Astrocyte (in vitro differentiated cells and primary cell): Measurements from ENCODE around the gene PEAR1. TPM values are rescaled to one million over a fixed set of nuclear protein-coding genes. Genes with fewer than 3 reads are reported as not detected.

ENCODE experiments used
- DNase-seq: peaks from one replicate; pipeline ENCODE4 v3.0.0-alpha.2; 2010; ENCODE audit warnings: low read depth
- FAIRE-seq: peaks from 2 replicates; lab custom pipeline; 2011; peaks lifted over from hg19 to GRCh38; lab: Jason Lieb, UNC
- H2AFZ ChIP-seq: 2 replicates; pipeline ENCODE4 v1.6.0; 2012; ENCODE audit warnings: low read depth, low read length, inconsistent platforms
- H3K27ac ChIP-seq: 2 replicates; pipeline ENCODE4 v1.5.1; 2011; ENCODE audit warnings: low read depth, low read length, inconsistent platforms
- H3K27me3 ChIP-seq: 2 replicates; pipeline ENCODE4 v1.6.0; 2011; ENCODE audit warnings: low read length, inconsistent platforms; ENCODE audit not compliant: insufficient read depth
- H3K36me3 ChIP-seq: 2 replicates; pipeline ENCODE4 v1.5.1; 2011; ENCODE audit warnings: low read length, inconsistent platforms; ENCODE audit not compliant: insufficient read depth
- H3K4me1 ChIP-seq: 2 replicates; pipeline ENCODE4 v1.5.1; 2011; ENCODE audit warnings: low read length, inconsistent platforms; ENCODE audit not compliant: insufficient read depth
- H3K4me2 ChIP-seq: 2 replicates; pipeline ENCODE4 v1.6.0; 2012; ENCODE audit warnings: low read length, inconsistent platforms
- H3K4me3 ChIP-seq: 2 replicates; pipeline ENCODE4 v1.5.1; 2011; ENCODE audit warnings: low read depth, mild to moderate bottlenecking, low read length, inconsistent platforms; ENCODE audit not compliant: insufficient read depth
- H3K79me2 ChIP-seq: 2 replicates; pipeline ENCODE4 v1.6.0; 2012; ENCODE audit warnings: mild to moderate bottlenecking, low read length, inconsistent platforms; ENCODE audit not compliant: insufficient read depth
- H3K9ac ChIP-seq: 2 replicates; pipeline ENCODE4 v1.6.0; 2012; ENCODE audit warnings: mild to moderate bottlenecking, low read length, inconsistent platforms
- H3K9me3 ChIP-seq: 2 replicates; pipeline ENCODE4 v1.5.1; 2012; ENCODE audit warnings: low read depth, mild to moderate bottlenecking, low read length, inconsistent platforms; ENCODE audit not compliant: insufficient read depth
- H4K20me1 ChIP-seq: 2 replicates; pipeline ENCODE4 v1.6.0; 2012; ENCODE audit warnings: low read length, inconsistent platforms; ENCODE audit not compliant: insufficient read depth
- H3K27ac Mint-ChIP-seq: one replicate; pipeline ENCODE4 v1.8.0; 2021; ENCODE audit warnings: mild to moderate bottlenecking, mixed read lengths; ENCODE audit not compliant: unreplicated experiment
- H3K27me3 Mint-ChIP-seq: one replicate; pipeline ENCODE4 v1.8.0; 2021; ENCODE audit warnings: low read depth, mixed read lengths; ENCODE audit not compliant: unreplicated experiment
- H3K36me3 Mint-ChIP-seq: one replicate; pipeline ENCODE4 v1.8.0; 2021; ENCODE audit warnings: low read depth, mixed read lengths; ENCODE audit not compliant: unreplicated experiment
- H3K4me1 Mint-ChIP-seq: one replicate; pipeline ENCODE4 v1.8.0; 2021; ENCODE audit warnings: low read depth, mixed read lengths; ENCODE audit not compliant: unreplicated experiment
- H3K4me3 Mint-ChIP-seq: one replicate; pipeline ENCODE4 v1.8.0; 2021; ENCODE audit warnings: mild to moderate bottlenecking, moderate library complexity, mixed read lengths; ENCODE audit not compliant: unreplicated experiment
- H3K9me3 Mint-ChIP-seq: one replicate; pipeline ENCODE4 v1.8.0; 2021; ENCODE audit warnings: mild to moderate bottlenecking, mixed read lengths; ENCODE audit not compliant: unreplicated experiment
- EZH2 ChIP-seq: IDR thresholded peaks from 2 replicates; pipeline ENCODE4 v1.6.1; 2012; ENCODE audit warnings: mild to moderate bottlenecking, low read length, inconsistent platforms; ENCODE audit not compliant: insufficient read depth
- total RNA-seq: library from RNA; stranded (reverse); gene quantifications from 2 replicates; pipeline ENCODE4 v1.2.1, GENCODE V29; 2021
- TF ChIP-seq, protein P1 (sequence below): IDR thresholded peaks from 2 replicates; pipeline ENCODE4 v1.5.1; 2011; ENCODE audit warnings: low read depth, mild to moderate bottlenecking, inconsistent platforms, low read length, moderate library complexity; ENCODE audit not compliant: insufficient read depth

The PEAR1 gene
- total RNA-seq, 1 donor from 2014 or later, result 17.3 TPM

DNA sequence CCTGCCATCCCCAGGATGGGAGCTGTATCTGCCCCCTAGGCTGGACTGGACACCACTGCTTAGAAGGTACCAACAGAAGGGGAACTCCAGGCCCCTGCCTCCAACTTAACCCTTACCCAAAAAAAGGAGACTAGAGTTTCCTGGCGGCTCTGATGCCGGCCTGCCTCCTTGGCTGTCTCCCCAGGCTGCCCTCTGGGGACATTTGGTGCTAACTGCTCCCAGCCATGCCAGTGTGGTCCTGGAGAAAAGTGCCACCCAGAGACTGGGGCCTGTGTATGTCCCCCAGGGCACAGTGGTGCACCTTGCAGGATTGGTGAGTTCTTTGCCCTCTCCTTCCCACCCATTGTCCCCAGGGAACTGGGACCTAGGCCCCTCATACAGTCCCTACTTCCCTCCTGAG, 18.8 kb downstream of the PEAR1 start:
- DNase-seq (no peak), FAIRE-seq (no peak)
- Histone ChIP-seq H3K9ac (no peak overlapping the region), H3K9me3 (no peaks in the 10 kb centered on the region), H3K27ac (no peak overlapping the region), H3K79me2 (no peaks in the 10 kb centered on the region), H3K4me1 (peaks cover 26% of the 10 kb centered on the region), H3K4me2 (no peak overlapping the region), H4K20me1 (peaks cover 10% of the 10 kb centered on the region), H3K36me3 (peaks cover 7% of the 10 kb centered on the region), H3K4me3 (no peak overlapping the region), H2AFZ (no peak overlapping the region), H3K27me3 (no peaks in the 10 kb centered on the region)
- peaks cover 5% of the 10 kb centered on the region for H3K9me3 Mint-ChIP-seq
- peaks cover 14% of the 10 kb centered on the region for H3K36me3 Mint-ChIP-seq
- H3K27me3 Mint-ChIP-seq, result peaks cover 9% of the 10 kb centered on the region
- H3K27ac Mint-ChIP-seq, result no peak overlapping the region
- peaks cover 18% of the 10 kb centered on the region for H3K4me1 Mint-ChIP-seq
- TF ChIP-seq, protein P1, sequence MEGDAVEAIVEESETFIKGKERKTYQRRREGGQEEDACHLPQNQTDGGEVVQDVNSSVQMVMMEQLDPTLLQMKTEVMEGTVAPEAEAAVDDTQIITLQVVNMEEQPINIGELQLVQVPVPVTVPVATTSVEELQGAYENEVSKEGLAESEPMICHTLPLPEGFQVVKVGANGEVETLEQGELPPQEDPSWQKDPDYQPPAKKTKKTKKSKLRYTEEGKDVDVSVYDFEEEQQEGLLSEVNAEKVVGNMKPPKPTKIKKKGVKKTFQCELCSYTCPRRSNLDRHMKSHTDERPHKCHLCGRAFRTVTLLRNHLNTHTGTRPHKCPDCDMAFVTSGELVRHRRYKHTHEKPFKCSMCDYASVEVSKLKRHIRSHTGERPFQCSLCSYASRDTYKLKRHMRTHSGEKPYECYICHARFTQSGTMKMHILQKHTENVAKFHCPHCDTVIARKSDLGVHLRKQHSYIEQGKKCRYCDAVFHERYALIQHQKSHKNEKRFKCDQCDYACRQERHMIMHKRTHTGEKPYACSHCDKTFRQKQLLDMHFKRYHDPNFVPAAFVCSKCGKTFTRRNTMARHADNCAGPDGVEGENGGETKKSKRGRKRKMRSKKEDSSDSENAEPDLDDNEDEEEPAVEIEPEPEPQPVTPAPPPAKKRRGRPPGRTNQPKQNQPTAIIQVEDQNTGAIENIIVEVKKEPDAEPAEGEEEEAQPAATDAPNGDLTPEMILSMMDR, result no peak
- TF ChIP-seq EZH2, result no peak
- H3K4me3 Mint-ChIP-seq, result no peak overlapping the region

DNA sequence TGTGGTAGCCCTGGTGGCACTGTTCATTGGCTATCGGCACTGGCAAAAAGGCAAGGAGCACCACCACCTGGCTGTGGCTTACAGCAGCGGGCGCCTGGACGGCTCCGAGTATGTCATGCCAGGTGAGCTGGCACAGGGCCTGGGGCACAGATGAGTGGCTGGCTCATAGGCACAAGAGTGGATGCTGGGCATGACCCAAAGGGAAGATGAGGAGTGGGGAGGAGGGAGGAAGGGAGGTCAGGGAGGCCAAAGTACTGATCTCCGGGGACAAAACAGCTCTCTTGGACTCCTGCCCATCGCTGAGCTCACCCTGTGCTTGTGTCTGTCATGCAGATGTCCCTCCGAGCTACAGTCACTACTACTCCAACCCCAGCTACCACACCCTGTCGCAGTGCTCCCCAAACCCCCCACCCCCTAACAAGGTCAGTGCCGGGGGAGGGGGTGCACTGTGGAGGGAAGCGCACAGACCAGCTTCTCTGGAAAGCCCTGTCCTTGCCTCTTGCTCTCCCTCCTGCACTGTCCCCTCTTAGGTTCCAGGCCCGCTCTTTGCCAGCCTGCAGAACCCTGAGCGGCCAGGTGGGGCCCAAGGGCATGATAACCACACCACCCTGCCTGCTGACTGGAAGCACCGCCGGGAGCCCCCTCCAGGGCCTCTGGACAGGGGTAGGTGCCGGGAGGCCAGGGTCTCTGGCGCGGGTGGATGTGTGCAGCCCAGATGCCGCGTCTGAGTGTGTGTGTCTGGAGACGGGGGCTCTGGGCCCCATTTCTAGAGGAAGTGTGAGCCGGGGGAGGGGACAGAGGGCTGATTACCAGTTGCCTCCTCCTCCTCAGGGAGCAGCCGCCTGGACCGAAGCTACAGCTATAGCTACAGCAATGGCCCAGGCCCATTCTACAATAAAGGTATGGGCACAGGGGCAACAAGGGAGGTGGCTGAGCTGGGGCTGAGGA, 19.6 kb downstream of the PEAR1 start:
- Histone ChIP-seq H4K20me1 (peaks cover 10% of the 10 kb centered on the region), H3K9me3 (no peaks in the 10 kb centered on the region), H3K4me2 (no peak overlapping the region), H3K27ac (no peak overlapping the region), H3K9ac (no peak overlapping the region), H3K4me3 (no peak overlapping the region), H3K4me1 (peaks cover 20% of the 10 kb centered on the region), H2AFZ (no peak overlapping the region), H3K79me2 (no peaks in the 10 kb centered on the region), H3K36me3 (peaks cover 7% of the 10 kb centered on the region), H3K27me3 (no peaks in the 10 kb centered on the region)
- DNase-seq (no peak), FAIRE-seq (no peak)
- peaks cover 14% of the 10 kb centered on the region for H3K36me3 Mint-ChIP-seq
- H3K27ac Mint-ChIP-seq, result no peak overlapping the region
- H3K27me3 Mint-ChIP-seq, result peaks cover 9% of the 10 kb centered on the region
- no peak for TF ChIP-seq EZH2
- TF ChIP-seq, protein P1, result no peak
- H3K4me3 Mint-ChIP-seq, result no peak overlapping the region
- peaks cover 16% of the 10 kb centered on the region for H3K4me1 Mint-ChIP-seq
- H3K9me3 Mint-ChIP-seq, result peaks cover 5% of the 10 kb centered on the region
